ENCODE results near the gene NUDT1.

GRCh38 chr7:2280424-2280823, 38.4 kb downstream of the NUDT1 start:
- TF ChIP-seq, protein P1, sequence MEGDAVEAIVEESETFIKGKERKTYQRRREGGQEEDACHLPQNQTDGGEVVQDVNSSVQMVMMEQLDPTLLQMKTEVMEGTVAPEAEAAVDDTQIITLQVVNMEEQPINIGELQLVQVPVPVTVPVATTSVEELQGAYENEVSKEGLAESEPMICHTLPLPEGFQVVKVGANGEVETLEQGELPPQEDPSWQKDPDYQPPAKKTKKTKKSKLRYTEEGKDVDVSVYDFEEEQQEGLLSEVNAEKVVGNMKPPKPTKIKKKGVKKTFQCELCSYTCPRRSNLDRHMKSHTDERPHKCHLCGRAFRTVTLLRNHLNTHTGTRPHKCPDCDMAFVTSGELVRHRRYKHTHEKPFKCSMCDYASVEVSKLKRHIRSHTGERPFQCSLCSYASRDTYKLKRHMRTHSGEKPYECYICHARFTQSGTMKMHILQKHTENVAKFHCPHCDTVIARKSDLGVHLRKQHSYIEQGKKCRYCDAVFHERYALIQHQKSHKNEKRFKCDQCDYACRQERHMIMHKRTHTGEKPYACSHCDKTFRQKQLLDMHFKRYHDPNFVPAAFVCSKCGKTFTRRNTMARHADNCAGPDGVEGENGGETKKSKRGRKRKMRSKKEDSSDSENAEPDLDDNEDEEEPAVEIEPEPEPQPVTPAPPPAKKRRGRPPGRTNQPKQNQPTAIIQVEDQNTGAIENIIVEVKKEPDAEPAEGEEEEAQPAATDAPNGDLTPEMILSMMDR (IDR thresholded peaks at IDR 0.05), result no peak
- TF ChIP-seq POLR2A (IDR thresholded peaks at IDR 0.05), result no peak
